Activated naive CD4-positive, alpha-beta T cell treated with Interleukin-2 at 50 U/mL for 16 hours (primary cell): ENCODE results near the gene RPS18.
A peak's percentile ranks its signal among the peaks of the same experiment; 100 is the strongest.
"Not testable (repeated sequence)": the region's sequence is repeated elsewhere in the genome, so short reads cannot be mapped to it uniquely, and the experiment has no call there.

ENCODE experiments used
- DNase-seq: peaks from one replicate; pipeline ENCODE4 v3.0.0-alpha.2; 2020

The RPS18 gene

GRCh38 chr6:33273129-33273923 is 1.5 kb downstream of the RPS18 start:
- DNase-seq = no peak

GRCh38 chr6:33273924-33274902 is 2.3 kb downstream of the RPS18 start:
- no peak for DNase-seq

- DNase-seq = not testable (repeated sequence)
These were observed 4.1 kb downstream of the RPS18 start for GRCh38 chr6:33275795-33276580.

GRCh38 chr6:33276581-33276863 is 4.6 kb downstream of the RPS18 start:
- DNase-seq = no peak

GRCh38 chr6:33276864-33277662 is 5.2 kb downstream of the RPS18 start, which contains the start of gene B3GALT4:
B3GALT4 (plus strand) TSS chr6:33277123; CDS start chr6:33277420, 297 bp downstream.
- DNase-seq = peak; percentile 76

GRCh38 chr6:33277663-33278391 is 6.0 kb downstream of the RPS18 start:
- peak; percentile 33 for DNase-seq

GRCh38 chr6:33278392-33278741 is 6.5 kb downstream of the RPS18 start:
- no peak for DNase-seq

- DNase-seq = no peak
These were observed 6.9 kb downstream of the RPS18 start for GRCh38 chr6:33278810-33279209.

GRCh38 chr6:33279257-33279695 is 7.4 kb downstream of the RPS18 start:
- no peak for DNase-seq

- DNase-seq = no peak
These were observed 8.2 kb downstream of the RPS18 start for GRCh38 chr6:33279971-33280511.

GRCh38 chr6:33280539-33280938 is 8.7 kb downstream of the RPS18 start:
- DNase-seq = no peak

- DNase-seq = not testable (repeated sequence)
These were observed 13.3 kb downstream of the RPS18 start for GRCh38 chr6:33285214-33285613.

- no peak for DNase-seq
These were observed 15.4 kb downstream of the RPS18 start for GRCh38 chr6:33286946-33287914.

GRCh38 chr6:33288141-33288920 is 16.5 kb downstream of the RPS18 start:
- no peak for DNase-seq

GRCh38 chr6:33288921-33289783 is 17.3 kb downstream of the RPS18 start, which contains the start of the genes PFDN6 and WDR46:
PFDN6 (plus strand) TSS chr6:33289601; CDS start chr6:33289857, 256 bp downstream.
WDR46 (minus strand) TSS chr6:33289239; CDS start chr6:33289170, 69 bp downstream.
- DNase-seq = peak; percentile 86

GRCh38 chr6:33289784-33290315 is 18.0 kb downstream of the RPS18 start:
- no peak for DNase-seq

GRCh38 chr6:33290459-33290858 is 18.6 kb downstream of the RPS18 start:
- no peak for DNase-seq
